ENCODE measurements around the gene RPL5. TPM values are rescaled to one million over a fixed set of nuclear protein-coding genes. Genes with fewer than 3 reads are reported as not detected.

RPL5 gene
- total RNA-seq, 1 experiment from 2014 or later, result 1,118 TPM

DNA sequence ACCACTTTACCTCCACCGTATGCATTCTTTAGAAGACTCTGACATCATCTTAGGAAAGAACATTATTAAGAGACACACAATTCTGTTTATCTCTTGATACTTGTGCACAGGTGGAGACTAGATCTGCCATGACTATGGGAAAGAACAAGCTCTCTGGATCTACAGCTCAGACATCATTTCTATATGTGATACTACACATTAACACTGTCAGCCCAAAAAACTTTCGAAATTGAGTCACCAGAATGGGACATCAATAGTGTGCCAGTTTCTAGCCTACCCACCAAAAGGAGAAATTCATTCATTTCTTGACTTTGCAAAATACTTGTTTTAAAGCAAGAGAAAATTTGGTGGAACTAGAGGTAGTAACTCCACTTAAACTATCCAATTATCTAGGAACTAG lies 41.0 kb upstream of the RPL5 start:
- Histone ChIP-seq H3K36me3 (ENCODE audit: control insufficient read depth, insufficient read depth, low read length) (no peaks in the 10 kb centered on the region), H3K4me3 (ENCODE audit: low read depth, low read length) (no peak overlapping the region), H3K27me3 (replicated peaks; ENCODE audit: control insufficient read depth, insufficient read depth, low read length) (no peaks in the 10 kb centered on the region), H3K9me3 (no peaks in the 10 kb centered on the region), H3K4me1 (peaks cover 5% of the 10 kb centered on the region; the same call in 1 of the 2 replicates)
- H3K36me3 Mint-ChIP-seq (ENCODE audit: insufficient read depth, unreplicated experiment), result no peaks in the 10 kb centered on the region
- POLR2A ChIA-PET, result no interaction called here
- intact Hi-C loops (cut with micrococcal nuclease; ENCODE audit: unreplicated experiment), result no loop called here
- no peaks in the 10 kb centered on the region for H3K9me3 Mint-ChIP-seq (ENCODE audit: unreplicated experiment)
- H3K27me3 Mint-ChIP-seq (ENCODE audit: insufficient read depth, unreplicated experiment), result no peaks in the 10 kb centered on the region
- CTCF ChIA-PET, result no interaction called here
- no TSS peak for BruUV-seq (replicated peaks)
- H3K27ac Mint-ChIP-seq (ENCODE audit: unreplicated experiment), result no peak overlapping the region
- peaks cover 7% of the 10 kb centered on the region for H3K4me1 Mint-ChIP-seq (ENCODE audit: low read depth, unreplicated experiment)
- no peak for TF ChIP-seq CTCF (IDR thresholded peaks at IDR 0.05; ENCODE audit: insufficient read depth in 1 of 2, low read depth in 1 of 2, low read length in 1 of 2, severe bottlenecking in 1 of 2, unreplicated experiment in 1 of 2)
- no peak overlapping the region for H3K4me3 Mint-ChIP-seq (ENCODE audit: unreplicated experiment)
- no peak for DNase-seq

DNA sequence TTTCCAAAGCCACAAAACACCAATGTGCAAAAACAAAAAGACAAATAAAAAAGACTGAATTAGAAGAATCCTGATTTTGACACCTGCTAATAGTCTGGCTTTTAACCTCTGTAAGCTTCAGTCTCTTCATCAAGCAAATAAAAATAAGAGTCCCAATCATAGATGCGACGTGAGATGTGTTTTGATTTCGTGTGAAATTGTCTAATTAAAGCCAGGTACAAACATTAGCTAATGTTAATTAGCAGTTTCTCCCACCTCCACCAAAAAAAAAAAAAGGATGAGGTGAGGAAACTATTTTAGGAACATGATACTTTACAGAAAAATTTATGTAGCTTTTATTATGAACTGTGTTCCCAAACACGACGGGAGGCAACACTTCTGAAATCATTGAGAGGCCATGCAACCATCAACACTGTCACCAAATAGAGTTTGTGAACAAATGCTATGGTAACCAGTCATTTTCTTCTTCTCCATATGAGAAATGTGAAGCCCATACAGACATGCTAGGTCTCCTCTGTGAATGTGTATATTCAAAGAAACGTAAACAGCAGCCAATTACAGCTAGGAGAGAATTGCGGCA lies 40.3 kb upstream of the RPL5 start:
- H3K27me3 ChIP-seq (replicated peaks; ENCODE audit: control insufficient read depth, insufficient read depth, low read length), result no peaks in the 10 kb centered on the region
- ChIA-PET CTCF (no interaction called here), POLR2A (no interaction called here)
- H3K9me3 ChIP-seq, result no peaks in the 10 kb centered on the region
- no peak for DNase-seq
- Mint-ChIP-seq H3K27ac (ENCODE audit: unreplicated experiment) (no peak overlapping the region), H3K27me3 (ENCODE audit: insufficient read depth, unreplicated experiment) (no peaks in the 10 kb centered on the region), H3K9me3 (ENCODE audit: unreplicated experiment) (no peaks in the 10 kb centered on the region), H3K4me1 (ENCODE audit: low read depth, unreplicated experiment) (peaks cover 3% of the 10 kb centered on the region), H3K36me3 (ENCODE audit: insufficient read depth, unreplicated experiment) (no peaks in the 10 kb centered on the region), H3K4me3 (ENCODE audit: unreplicated experiment) (no peak overlapping the region)
- BruUV-seq (replicated peaks), result no TSS peak
- no peak for TF ChIP-seq CTCF (IDR thresholded peaks at IDR 0.05; ENCODE audit: insufficient read depth in 1 of 2, low read depth in 1 of 2, low read length in 1 of 2, severe bottlenecking in 1 of 2, unreplicated experiment in 1 of 2)
- intact Hi-C loops (cut with micrococcal nuclease; ENCODE audit: unreplicated experiment), result no loop called here
- H3K4me1 ChIP-seq, result peaks cover 5% of the 10 kb centered on the region; the same call in 1 of the 2 replicates
- H3K4me3 ChIP-seq (ENCODE audit: low read depth, low read length), result no peak overlapping the region
- H3K36me3 ChIP-seq (ENCODE audit: control insufficient read depth, insufficient read depth, low read length), result no peaks in the 10 kb centered on the region

- Histone ChIP-seq H3K4me3 (ENCODE audit: low read depth, low read length) (no peak overlapping the region), H3K9me3 (no peaks in the 10 kb centered on the region), H3K4me1 (peaks cover 5% of the 10 kb centered on the region; the same call in 1 of the 2 replicates), H3K36me3 (ENCODE audit: control insufficient read depth, insufficient read depth, low read length) (no peaks in the 10 kb centered on the region), H3K27me3 (replicated peaks; ENCODE audit: control insufficient read depth, insufficient read depth, low read length) (no peaks in the 10 kb centered on the region)
- ChIA-PET POLR2A (interaction anchor here (0.8 kb wide), 1 partner anchor 11 kb away, joined by 4 read pairs; no protein-coding TSS in a partner anchor), CTCF (no interaction called here)
- H3K4me1 Mint-ChIP-seq (ENCODE audit: low read depth, unreplicated experiment), result peaks cover 5% of the 10 kb centered on the region
- H3K4me3 Mint-ChIP-seq (ENCODE audit: unreplicated experiment), result no peak overlapping the region
- H3K9me3 Mint-ChIP-seq (ENCODE audit: unreplicated experiment), result no peaks in the 10 kb centered on the region
- H3K27me3 Mint-ChIP-seq (ENCODE audit: insufficient read depth, unreplicated experiment), result no peaks in the 10 kb centered on the region
- H3K36me3 Mint-ChIP-seq (ENCODE audit: insufficient read depth, unreplicated experiment), result no peaks in the 10 kb centered on the region
- no peak for DNase-seq
- no TSS peak for BruUV-seq (replicated peaks)
- TF ChIP-seq CTCF (IDR thresholded peaks at IDR 0.05; ENCODE audit: insufficient read depth in 1 of 2, low read depth in 1 of 2, low read length in 1 of 2, severe bottlenecking in 1 of 2, unreplicated experiment in 1 of 2), result no peak
- intact Hi-C loops (cut with micrococcal nuclease; ENCODE audit: unreplicated experiment), result no loop called here
- H3K27ac Mint-ChIP-seq (ENCODE audit: unreplicated experiment), result no peak overlapping the region
These were observed 39.5 kb upstream of the RPL5 start for GRCh38 chr1:92792340-92792782.

All from Caco-2 (cell line).